ENCODE data around the gene SLC16A8.
"Not testable (repeated sequence)": the region's sequence is repeated elsewhere in the genome, so short reads cannot be mapped to it uniquely, and the experiment has no call there.

Gene SLC16A8

DNA sequence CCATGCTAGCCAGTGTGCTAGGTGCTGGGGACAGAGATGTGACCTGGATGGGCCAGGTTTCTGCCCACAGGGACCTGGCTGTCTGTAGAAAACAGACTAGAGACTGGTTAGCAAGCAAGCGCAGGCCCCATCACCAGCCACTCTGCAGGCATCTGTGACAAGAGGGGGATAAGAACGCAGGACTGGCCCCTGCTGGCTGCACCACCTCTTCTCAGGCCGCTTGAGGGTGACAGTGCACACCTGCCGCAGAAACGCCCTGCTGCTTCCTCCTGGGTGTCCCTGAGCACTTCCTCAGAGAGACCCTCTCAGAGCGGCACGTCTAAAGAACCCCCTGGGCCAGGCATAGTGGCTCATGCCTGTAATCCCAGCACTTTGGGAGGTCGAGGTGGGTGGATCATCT, 32.7 kb downstream of the SLC16A8 start:
- no peak for DNase-seq

DNA sequence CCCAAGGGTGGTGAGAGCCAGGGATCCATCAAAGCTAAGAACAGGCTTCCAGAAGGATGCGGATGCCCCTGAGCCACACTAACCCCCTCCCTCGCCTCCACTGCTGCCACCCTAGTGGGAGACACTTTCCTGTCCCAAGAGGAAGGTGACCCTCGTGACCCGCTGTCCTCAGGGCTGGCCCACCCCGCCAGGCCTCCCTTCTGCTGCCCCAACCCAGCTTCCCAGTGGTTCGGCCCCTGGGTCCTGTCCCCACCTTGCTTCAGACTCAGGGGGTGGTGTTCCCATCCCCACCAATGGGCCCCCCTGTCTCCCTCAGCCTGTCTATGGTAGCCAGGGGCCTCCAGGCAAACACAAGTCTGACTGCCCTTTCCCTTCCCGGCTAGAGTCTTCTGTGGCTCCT, 33.3 kb downstream of the SLC16A8 start:
- DNase-seq: no peak

DNA sequence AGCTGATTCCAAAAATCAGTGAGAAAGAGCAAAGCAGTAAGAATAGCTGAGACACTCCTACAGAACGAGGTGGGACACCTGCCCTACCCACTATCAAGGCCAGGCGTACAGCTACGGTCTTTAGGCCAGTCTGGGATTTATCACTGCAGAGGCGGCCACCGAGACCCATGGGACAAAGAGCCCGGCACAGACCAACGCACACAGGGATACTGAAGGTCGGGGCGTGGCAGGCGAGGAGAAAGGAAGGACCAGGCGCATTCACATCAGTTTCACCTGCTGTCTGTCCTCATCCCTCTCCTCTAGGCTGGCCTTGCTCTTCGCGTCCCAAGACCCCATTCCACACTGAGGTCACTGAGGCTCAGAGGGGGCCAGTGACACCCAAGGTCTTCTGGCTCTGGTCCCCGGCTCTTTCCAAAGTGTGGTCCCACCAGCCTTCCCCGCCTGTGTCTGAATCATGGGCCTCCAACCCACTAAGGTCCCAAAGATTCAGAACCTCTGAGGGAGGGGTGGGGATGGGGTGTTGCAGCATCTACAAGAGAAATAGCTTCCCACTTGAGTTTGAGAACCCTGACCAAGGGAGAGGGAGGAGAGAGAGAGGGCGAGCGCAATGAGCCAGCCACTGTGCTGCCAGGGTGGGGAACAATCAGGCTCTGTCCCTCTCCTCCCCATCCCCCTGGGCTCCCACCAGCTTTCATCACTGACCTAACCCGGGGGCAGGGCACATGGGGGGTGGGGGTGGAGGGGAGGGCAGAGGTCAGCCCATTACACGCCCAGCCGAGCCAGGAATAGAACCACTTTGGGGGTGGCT, 34.0 kb downstream of the SLC16A8 start:
- DNase-seq: peak in 52 of 56 donors; percentile 16 to 89 (median 74)

- DNase-seq: peak in 2 of 56 donors; percentile 32 to 37
These were observed 37.8 kb downstream of the SLC16A8 start for GRCh38 chr22:38046070-38046748.

DNA sequence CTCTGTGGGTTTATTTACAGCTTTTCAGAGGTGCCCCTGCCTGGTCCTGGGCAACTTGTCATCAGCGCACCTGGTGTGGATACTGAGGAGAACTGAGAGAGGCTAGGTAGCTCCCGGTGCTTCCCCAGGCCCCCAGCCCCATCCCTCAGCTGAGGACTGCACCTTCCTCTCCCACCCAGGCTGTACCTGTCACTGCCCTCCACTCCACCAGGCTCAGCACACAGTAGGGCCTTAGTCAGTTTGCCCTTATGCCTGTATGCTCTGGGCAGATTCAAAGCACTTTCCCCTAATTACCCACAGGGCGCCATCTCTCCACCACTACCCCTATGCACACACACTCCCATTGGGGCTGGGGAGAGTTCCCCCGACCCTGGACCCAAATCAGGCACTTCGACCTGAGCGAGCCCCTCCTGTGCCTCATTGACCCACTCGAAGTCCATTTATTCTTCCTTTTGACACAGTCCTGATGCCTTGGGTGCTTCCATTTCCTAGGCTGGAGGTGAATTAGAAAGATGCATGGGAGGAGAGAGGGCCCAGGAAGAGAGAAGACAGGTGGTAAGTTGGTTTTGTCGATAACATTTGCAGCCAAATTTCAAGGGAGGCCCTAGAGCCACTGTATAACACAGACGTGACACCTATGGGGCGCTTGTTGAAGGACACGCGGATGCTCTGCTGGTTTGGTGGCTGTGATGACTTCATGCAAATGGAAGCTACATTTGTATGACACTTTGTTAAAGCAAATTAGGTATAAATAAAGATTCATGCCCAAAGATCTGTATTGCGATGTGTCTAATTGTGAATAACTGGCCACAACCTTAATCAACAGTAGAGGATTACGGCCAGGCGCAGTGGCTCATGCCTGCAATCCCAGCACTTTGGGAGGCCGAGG, 40.6 kb downstream of the SLC16A8 start:
- DNase-seq: no peak

DNA sequence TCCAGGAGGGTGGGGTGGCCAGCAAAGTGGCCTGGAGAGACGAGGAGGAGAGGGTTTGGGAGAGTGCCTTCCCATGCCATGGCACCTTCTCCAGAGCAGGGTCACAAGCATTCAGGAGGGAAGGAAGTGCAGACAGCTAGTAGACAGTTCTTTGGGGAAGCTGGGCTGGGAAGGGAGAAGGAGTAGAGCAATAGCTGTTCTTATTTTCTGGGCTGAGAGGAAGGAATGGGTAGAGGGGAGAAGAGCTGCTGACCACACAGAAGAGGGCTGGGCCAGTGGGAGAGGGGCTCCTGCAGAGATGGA, 41.5 kb downstream of the SLC16A8 start:
- DNase-seq: no peak

DNA sequence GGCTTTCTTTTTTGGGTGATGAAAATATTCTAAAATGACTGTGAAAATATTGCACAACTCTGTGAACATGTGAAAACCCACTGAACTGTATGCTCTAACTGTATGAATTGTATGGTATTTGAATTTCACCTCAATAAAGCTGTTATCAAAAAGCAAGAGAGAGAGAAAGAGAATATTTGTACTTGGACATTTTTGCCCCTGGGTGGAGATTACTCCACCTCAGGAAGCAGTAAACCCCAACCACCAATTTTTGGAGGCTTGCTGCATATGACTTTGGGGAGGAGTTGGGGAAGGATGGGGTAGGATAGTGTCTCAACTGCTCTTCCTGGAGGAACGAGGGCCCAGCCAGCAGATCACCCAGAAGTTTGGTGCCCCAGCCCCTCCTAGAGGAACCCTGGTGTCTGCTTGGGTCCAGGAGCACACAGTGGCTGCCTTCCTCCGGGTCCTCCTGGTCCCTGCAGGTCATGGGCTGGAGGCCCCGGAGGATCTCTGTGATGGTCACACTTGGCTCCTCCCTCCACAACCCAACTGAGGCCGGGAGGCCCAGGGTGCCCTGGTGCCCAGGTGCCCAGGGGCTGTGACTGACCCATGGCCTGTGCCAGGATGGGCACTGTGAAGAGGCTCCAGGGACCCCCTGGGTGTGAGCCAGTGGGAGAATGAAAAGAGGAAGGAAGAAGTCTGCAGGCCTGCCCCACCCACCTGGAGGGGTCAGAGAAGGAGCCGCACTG, 42.1 kb downstream of the SLC16A8 start:
- no peak for DNase-seq

GRCh38 chr22:38040953-38041759, 42.8 kb downstream of the SLC16A8 start:
- peak in 2 of 56 donors; percentile 31 to 36 for DNase-seq

DNA sequence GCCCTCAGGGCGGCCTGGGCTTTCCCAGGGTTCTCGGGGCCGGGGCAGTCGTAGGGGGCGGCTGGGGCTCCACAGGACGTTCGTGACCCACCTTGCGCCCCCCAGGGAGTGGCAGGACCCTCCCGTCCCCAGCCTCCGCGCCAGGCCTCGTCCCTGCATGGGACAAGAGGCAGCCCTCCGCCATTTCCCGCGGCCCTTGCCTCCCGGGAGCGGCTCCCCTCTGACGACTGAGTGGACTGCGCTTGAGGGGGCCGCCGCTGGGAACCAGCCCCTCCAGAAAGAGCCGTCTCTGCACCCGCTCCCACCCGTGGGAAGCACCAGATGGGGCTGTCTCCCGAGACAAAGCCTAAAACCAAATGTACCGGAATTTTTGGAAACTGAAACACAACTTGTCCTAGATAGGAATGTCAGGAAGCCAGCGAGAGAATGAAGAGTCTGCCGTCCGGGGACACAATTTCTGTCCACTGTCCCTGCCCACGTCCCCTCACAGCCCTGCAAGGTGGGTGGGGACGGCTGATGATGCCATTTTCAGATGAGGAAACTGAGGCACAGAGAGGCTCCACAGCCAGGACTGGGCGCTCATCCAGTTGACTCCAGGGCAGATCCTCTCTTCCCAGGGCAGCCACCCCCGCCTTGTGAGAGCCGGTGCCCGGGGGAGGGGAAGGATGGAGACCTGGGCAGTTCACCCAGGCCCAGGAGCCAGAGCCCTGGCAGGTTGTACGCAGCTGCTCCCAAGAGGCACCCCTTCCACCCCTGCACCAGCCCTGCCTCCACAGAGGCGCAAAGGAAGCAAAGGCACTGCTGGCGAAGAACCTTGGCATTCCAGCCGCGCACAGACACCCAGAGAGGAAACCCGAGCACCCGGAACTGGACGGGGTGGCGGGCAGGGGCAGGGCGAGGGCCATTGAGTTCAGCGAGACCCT, 44.8 kb downstream of the SLC16A8 start:
- peak in 4 of 56 donors; percentile 50 to 67 (median 60) for DNase-seq

- peak in 52 of 56 donors; percentile 40 to 91 (median 72) for DNase-seq
These were observed 45.6 kb downstream of the SLC16A8 start for GRCh38 chr22:38038426-38038825.

- DNase-seq: not testable (repeated sequence)
These were observed 46.4 kb downstream of the SLC16A8 start for GRCh38 chr22:38037367-38038150.

- no peak for DNase-seq
These were observed 47.5 kb downstream of the SLC16A8 start for GRCh38 chr22:38036392-38037062.

- DNase-seq: no peak
These were observed 48.5 kb downstream of the SLC16A8 start for GRCh38 chr22:38035530-38035885.

- no peak for DNase-seq
These were observed 49.0 kb downstream of the SLC16A8 start for GRCh38 chr22:38034884-38035529.

GRCh38 chr22:38034278-38034882, 49.6 kb downstream of the SLC16A8 start:
- DNase-seq: peak in 52 of 56 donors; percentile 42 to 92 (median 78)

- DNase-seq: peak in 54 of 56 donors; percentile 60 to 95 (median 86)
These were observed 50.3 kb downstream of the SLC16A8 start for GRCh38 chr22:38033522-38034277.
